Epithelial cell of proximal tubule (primary cell): ENCODE data around the gene AP1G2. TPM values are rescaled to one million over a fixed set of nuclear protein-coding genes. Genes with fewer than 3 reads are reported as not detected.
"Not testable (repeated sequence)": the region's sequence is repeated elsewhere in the genome, so short reads cannot be mapped to it uniquely, and the experiment has no call there.

Experiments used
- DNase-seq: peaks from one replicate; pipeline ENCODE4 v3.0.0-alpha.2; 2011; ENCODE audit warnings: low read depth
- H3K4me3 ChIP-seq: 2 replicates; pipeline ENCODE4 v1.5.1; 2011; ENCODE audit warnings: low read depth, mild to moderate bottlenecking, low read length
- total RNA-seq: library from RNA; depleted of rRNA; stranded (reverse); fragments of >200 nt; gene quantifications from 2 replicates; pipeline ENCODE4 v1.2.3, GENCODE V29; 2015
- TF ChIP-seq, protein P1 (sequence below): conservative IDR thresholded peaks from 2 replicates; pipeline ENCODE4 v1.5.1; 2012; ENCODE audit warnings: low read depth, mild to moderate bottlenecking, low read length

The AP1G2 gene
- total RNA-seq, 1 donor from 2014 or later, result 89.9 TPM

DNA sequence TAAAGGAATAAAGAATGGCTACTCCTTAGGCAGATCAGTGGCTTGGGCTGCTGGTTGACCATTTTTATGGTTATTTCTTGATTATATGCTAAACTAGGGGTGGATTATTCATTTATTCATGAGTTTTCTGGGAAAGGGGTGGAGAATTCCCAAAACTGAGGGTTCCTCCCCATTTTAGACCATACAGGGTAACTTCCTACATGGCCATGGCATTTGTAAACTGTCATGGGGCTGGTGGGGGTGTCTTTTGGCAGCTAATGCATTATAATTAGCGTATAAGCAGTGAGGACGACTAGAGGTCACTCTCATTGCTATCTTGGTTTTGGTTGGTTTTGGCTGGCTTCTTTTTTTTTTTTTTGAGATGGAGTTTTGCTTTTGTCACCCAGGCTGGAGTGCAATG is 36.6 kb upstream of the AP1G2 start:
- no peak overlapping the region for H3K4me3 ChIP-seq
- no peak for DNase-seq
- TF ChIP-seq, protein P1, sequence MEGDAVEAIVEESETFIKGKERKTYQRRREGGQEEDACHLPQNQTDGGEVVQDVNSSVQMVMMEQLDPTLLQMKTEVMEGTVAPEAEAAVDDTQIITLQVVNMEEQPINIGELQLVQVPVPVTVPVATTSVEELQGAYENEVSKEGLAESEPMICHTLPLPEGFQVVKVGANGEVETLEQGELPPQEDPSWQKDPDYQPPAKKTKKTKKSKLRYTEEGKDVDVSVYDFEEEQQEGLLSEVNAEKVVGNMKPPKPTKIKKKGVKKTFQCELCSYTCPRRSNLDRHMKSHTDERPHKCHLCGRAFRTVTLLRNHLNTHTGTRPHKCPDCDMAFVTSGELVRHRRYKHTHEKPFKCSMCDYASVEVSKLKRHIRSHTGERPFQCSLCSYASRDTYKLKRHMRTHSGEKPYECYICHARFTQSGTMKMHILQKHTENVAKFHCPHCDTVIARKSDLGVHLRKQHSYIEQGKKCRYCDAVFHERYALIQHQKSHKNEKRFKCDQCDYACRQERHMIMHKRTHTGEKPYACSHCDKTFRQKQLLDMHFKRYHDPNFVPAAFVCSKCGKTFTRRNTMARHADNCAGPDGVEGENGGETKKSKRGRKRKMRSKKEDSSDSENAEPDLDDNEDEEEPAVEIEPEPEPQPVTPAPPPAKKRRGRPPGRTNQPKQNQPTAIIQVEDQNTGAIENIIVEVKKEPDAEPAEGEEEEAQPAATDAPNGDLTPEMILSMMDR, result no peak

DNA sequence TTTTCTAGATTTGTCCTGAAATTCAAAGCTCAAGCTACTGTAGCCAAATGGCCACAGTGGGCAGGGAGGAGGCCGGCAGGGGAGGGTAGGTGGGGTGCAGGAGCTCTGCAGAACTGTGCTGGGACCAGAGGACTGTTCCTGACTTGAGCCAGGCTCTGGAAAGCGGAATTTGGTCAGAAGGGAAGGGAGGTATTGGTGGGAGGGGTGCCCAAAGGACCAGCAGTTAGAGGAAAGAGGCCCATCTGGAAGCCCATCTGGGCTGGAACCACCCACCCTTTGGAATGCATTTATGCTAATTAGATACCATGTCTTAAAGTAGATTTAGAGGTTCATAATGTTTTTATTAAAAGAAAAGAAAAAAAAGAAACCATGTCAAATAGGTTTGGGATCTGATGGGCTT is 35.5 kb upstream of the AP1G2 start:
- no peak overlapping the region for H3K4me3 ChIP-seq
- no peak for DNase-seq
- TF ChIP-seq, protein P1, result no peak

DNA sequence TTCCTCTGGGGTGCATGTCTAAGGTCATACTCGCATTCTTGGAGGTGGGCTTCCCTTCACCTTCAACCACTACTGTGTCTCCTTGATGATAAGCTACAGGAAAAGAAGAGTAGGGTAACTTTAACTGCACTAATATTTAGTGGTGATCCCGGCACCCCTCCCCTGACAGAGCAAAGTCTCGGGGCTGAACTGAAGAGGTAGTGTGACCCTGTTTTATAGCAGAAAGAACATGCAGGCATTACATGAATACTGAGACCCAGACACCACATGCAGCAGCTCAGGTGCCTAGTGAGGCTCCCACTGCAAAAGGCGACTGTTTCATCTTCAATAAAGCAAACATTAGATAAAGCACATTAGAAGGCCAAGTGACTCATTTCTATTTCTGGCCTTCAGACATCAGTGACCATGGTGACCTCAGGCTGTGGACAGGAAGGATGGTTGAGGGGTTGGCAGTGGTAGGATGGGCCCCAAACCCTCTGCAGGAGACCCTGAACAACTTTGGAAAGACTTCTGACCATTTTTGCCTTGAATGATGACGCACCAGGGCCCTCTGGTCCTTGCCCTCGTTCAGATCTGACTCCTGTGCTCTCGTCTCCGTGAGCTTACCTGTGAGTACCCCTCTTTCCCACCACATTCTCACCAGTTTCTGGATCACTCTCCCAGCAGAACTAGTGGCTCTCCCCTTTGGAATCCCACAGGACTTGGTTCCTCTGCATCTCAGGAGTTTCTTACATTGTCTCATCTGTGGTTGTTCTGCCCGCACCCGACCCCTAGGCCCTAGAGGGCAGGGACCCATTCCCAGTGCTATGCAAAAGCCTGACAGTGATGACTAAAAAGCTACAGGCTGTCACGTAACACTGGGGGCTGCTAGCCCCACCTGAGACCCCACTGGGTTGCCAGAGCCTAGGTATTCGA is 34.8 kb upstream of the AP1G2 start:
- DNase-seq, result no peak
- H3K4me3 ChIP-seq, result no peak overlapping the region
- TF ChIP-seq, protein P1, result no peak

DNA sequence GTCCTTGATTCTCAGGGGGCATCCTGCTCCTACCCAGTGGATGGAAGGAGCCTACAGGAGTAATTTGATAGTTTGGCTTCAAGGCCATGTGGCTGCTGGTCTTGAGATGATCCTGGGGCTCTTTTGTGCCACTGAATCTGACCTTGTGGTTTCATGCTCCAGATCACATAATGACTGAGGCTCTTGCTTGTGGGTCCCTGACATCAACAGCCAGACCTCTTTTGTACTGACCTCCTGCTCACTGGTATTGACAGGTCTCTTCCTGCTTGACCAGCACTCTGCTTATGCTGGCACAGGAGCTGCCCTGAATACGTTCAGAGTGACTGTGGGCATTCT is 34.2 kb upstream of the AP1G2 start:
- no peak overlapping the region for H3K4me3 ChIP-seq
- no peak for DNase-seq
- TF ChIP-seq, protein P1, result no peak

DNA sequence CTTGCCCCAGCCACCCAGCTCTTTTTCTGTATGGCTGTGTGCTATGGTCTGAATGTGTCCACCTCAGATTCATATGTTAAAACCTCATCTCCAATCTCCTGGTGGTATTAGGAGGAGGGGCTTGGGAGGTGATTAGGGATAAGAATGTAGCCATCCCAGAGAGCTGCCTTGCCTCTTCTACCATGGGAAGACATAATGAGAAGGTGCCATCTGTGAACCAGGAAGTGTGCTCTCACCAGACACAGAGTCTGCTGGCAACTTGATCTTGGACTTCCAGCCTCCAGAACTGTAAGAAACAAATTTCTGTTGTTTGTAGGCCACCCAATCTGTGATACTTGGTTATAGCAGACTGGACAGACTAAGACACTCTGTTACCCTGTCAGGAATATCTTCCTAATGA is 33.8 kb upstream of the AP1G2 start:
- DNase-seq, result no peak
- TF ChIP-seq, protein P1, result no peak
- no peak overlapping the region for H3K4me3 ChIP-seq

DNA sequence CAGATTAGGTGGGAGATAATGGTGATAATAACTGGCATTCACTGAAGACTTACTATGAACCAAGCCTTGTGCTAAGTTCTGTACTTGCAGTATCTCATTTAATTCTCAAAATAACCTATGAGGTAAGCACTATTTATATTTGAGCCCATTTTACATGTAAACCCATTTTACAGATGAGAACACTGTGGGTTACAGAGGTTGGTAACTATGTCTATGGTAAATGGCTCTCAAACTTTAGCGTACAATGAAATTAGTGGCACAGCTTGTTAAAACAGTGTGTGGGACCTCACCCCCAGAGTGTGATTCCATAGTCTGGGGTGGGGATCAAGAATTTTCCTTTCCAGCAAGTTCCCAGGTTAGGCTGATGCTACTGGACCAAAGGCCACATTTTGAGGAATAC is 33.2 kb upstream of the AP1G2 start:
- TF ChIP-seq, protein P1, result no peak
- no peak overlapping the region for H3K4me3 ChIP-seq
- DNase-seq, result no peak

DNA sequence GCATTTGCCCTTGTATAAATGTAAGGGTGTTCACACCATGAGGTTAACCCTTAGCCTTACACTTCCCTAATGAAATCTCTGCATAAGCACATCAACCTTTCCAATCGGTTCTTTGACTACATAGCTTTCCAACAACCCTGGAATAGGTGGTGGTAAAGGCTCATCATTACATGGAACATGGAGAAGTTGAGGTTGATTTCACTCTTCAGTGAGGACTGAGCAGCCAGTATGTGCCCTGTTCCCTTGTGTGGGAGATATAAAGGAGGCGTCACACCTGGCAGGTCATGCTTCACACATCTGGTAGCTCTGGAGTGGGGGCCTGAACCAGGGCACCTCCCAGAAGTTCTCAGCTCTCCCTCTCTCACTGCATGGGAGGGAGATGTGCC is 32.7 kb upstream of the AP1G2 start:
- TF ChIP-seq, protein P1, result no peak
- H3K4me3 ChIP-seq, result no peak overlapping the region
- DNase-seq, result no peak

DNA sequence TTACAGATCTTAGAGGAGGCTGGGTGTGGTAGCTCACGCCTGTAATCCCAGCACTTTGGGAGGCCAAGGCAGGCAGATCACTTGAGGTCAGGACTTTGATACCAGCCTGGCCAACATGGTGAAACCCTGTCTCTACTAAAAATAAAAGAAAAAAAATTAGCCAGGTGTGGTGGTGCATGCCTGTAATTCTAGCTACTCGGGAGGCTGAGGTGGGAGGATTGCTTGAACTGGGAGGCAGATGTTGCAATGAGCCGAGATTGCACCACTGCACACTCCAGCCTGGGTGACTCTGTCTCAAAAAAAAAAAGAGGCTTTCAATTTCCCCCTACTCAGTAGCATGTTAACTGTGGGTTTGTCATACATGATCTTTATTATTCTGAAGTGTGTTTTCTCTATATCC is 26.6 kb upstream of the AP1G2 start:
- not testable (repeated sequence) for DNase-seq, H3K4me3 ChIP-seq
